HL-60 (cell line): ENCODE measurements around the gene SRSF8.

ENCODE experiments used
- DNase-seq, 2 experiments: peaks; one replicate each; pipeline ENCODE4 v3.0.0-alpha.2; 2010 to 2020; ENCODE audit warnings: low read depth in 1 of 2, low spot score in 1 of 2
- H3K27ac ChIP-seq: fragments of 250-450 bp; sonication (Bioruptor Pico); replicated peaks from 2 replicates; pipeline ENCODE4 v1.5.1; 2020; ENCODE audit warnings: mild to moderate bottlenecking, moderate library complexity
- H3K27me3 ChIP-seq: fragments of 250-450 bp; sonication (Bioruptor Pico); 2 replicates; pipeline ENCODE4 v1.5.1; 2021; ENCODE audit warnings: mild to moderate bottlenecking, moderate library complexity; ENCODE audit not compliant: insufficient read depth, poor library complexity, severe bottlenecking
- H3K4me3 ChIP-seq: replicated peaks from 2 replicates; pipeline ENCODE4 v1.5.1; 2011; ENCODE audit warnings: mild to moderate bottlenecking, control low read depth, low read length; ENCODE audit not compliant: insufficient read depth
- SPI1 ChIP-seq: IDR thresholded peaks from 2 replicates; pipeline ENCODE4 v1.6.1; 2012; ENCODE audit warnings: low read depth, mild to moderate bottlenecking, borderline replicate concordance
- TF ChIP-seq, protein P1 (sequence below): IDR thresholded peaks from one replicate; pipeline ENCODE4 v1.5.1; 2011; ENCODE audit warnings: low read length, control low read depth, inconsistent platforms; ENCODE audit not compliant: insufficient read depth
- TF ChIP-seq, protein P2 (sequence below): IDR thresholded peaks from 2 replicates; pipeline ENCODE4 v1.6.1; 2012; ENCODE audit warnings: low read depth; ENCODE audit not compliant: insufficient replicate concordance

The SRSF8 gene

DNA sequence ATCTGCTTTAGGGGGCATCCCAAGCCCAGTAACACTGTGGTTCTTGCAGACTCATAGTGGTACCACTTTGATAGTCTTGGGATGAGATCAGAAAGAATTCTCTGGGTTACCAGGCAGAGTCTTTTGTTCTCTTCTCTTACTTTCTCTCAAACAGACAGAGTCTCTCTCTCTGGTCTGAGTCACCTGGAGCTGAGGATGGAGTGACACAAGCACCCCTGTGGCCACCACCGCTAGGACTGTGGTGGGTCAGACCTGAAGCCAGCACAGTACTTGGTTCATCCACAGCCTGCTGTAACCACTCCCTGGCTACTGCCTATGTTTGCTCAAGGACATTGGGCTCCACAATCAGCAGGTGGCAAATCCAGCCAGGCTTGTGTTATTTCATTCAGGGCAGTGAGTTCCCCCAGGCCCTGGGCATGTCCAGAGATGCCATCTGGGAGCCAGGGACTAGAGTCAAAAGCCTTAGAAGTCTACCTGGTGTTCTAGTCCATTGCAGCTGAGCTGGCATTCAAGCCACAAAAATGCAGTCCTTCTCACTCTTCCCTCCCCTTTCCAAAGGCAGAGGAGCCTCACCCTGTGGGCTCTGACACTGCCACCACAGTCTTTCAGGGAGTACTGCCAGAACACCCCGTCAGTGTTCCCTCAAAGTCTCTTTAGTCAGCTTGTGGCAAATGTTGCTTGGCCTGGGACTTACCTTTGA, 52.8 kb downstream of the SRSF8 start:
- TF ChIP-seq, protein P1, sequence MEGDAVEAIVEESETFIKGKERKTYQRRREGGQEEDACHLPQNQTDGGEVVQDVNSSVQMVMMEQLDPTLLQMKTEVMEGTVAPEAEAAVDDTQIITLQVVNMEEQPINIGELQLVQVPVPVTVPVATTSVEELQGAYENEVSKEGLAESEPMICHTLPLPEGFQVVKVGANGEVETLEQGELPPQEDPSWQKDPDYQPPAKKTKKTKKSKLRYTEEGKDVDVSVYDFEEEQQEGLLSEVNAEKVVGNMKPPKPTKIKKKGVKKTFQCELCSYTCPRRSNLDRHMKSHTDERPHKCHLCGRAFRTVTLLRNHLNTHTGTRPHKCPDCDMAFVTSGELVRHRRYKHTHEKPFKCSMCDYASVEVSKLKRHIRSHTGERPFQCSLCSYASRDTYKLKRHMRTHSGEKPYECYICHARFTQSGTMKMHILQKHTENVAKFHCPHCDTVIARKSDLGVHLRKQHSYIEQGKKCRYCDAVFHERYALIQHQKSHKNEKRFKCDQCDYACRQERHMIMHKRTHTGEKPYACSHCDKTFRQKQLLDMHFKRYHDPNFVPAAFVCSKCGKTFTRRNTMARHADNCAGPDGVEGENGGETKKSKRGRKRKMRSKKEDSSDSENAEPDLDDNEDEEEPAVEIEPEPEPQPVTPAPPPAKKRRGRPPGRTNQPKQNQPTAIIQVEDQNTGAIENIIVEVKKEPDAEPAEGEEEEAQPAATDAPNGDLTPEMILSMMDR: no peak
- TF ChIP-seq SPI1: no peak
- TF ChIP-seq, protein P2, sequence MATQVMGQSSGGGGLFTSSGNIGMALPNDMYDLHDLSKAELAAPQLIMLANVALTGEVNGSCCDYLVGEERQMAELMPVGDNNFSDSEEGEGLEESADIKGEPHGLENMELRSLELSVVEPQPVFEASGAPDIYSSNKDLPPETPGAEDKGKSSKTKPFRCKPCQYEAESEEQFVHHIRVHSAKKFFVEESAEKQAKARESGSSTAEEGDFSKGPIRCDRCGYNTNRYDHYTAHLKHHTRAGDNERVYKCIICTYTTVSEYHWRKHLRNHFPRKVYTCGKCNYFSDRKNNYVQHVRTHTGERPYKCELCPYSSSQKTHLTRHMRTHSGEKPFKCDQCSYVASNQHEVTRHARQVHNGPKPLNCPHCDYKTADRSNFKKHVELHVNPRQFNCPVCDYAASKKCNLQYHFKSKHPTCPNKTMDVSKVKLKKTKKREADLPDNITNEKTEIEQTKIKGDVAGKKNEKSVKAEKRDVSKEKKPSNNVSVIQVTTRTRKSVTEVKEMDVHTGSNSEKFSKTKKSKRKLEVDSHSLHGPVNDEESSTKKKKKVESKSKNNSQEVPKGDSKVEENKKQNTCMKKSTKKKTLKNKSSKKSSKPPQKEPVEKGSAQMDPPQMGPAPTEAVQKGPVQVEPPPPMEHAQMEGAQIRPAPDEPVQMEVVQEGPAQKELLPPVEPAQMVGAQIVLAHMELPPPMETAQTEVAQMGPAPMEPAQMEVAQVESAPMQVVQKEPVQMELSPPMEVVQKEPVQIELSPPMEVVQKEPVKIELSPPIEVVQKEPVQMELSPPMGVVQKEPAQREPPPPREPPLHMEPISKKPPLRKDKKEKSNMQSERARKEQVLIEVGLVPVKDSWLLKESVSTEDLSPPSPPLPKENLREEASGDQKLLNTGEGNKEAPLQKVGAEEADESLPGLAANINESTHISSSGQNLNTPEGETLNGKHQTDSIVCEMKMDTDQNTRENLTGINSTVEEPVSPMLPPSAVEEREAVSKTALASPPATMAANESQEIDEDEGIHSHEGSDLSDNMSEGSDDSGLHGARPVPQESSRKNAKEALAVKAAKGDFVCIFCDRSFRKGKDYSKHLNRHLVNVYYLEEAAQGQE: no peak
- DNase-seq: no peak

More for the DNA sequence above, 52.8 kb downstream of the SRSF8 start:
- Histone ChIP-seq H3K27ac (no peak overlapping the region), H3K4me3 (no peak overlapping the region), H3K27me3 (peaks cover 5% of the 10 kb centered on the region)
